Left ventricle myocardium inferior (tissue), 1 donor: Measurements from ENCODE around the gene BRI3. TPM values are rescaled to one million over a fixed set of nuclear protein-coding genes. Genes with fewer than 3 reads are reported as not detected.

Experiments used
- DNase-seq: peaks from one replicate; pipeline ENCODE4 v3.0.0-alpha.2; 2020
- H3K27ac ChIP-seq: fragments of 200-600 bp; replicated peaks from 2 replicates; pipeline ENCODE4 v1.8.0; 2021
- H3K27me3 ChIP-seq: fragments of 200-600 bp; 2 replicates; pipeline ENCODE4 v1.8.0; 2021; ENCODE audit warnings: low read depth
- H3K36me3 ChIP-seq: fragments of 200-600 bp; 2 replicates; pipeline ENCODE4 v1.8.0; 2021
- H3K4me1 ChIP-seq: fragments of 200-600 bp; 2 replicates; pipeline ENCODE4 v1.8.0; 2021
- H3K4me3 ChIP-seq: fragments of 200-600 bp; 2 replicates; pipeline ENCODE4 v1.8.0; 2021; ENCODE audit warnings: mild to moderate bottlenecking, moderate library complexity
- H3K9me3 ChIP-seq: fragments of 200-600 bp; replicated peaks from 2 replicates; pipeline ENCODE4 v1.8.0; 2021
- CTCF ChIP-seq: fragments of 200-600 bp; IDR thresholded peaks from 2 replicates; pipeline ENCODE4 v1.8.0; 2021; ENCODE audit warnings: antibody characterized with exemption, mild to moderate bottlenecking, borderline replicate concordance
- intact Hi-C: fragments of 100-400 bp; cut with micrococcal nuclease; formaldehyde crosslinking; loops from one replicate; pipeline ENCODE4 v1.11.0; 2022
- total RNA-seq: library from RNA; stranded (reverse); fragmentation: NEBNext Ultra II Directional; extraction: Animal tissue kit (Norgen Biotek cat#: 25700); gene quantifications from one replicate; pipeline ENCODE4 v1.2.1, GENCODE V29; 2021
- donor health status: DM: no; HTN: yes; CAD: no; lungs with severe emphysema.

The BRI3 gene
- total RNA-seq, 1 donor from 2014 or later: 201 TPM

- intact Hi-C loops: no loop called here
- TF ChIP-seq CTCF: no peak
- no peaks in the 10 kb centered on the region for H3K27me3 ChIP-seq
- H3K4me1 ChIP-seq: peaks cover 38% of the 10 kb centered on the region
- H3K27ac ChIP-seq: no peak overlapping the region
- no peak for DNase-seq
- no peak overlapping the region for H3K4me3 ChIP-seq
- peaks cover 17% of the 10 kb centered on the region for H3K36me3 ChIP-seq
- H3K9me3 ChIP-seq: no peaks in the 10 kb centered on the region
These were observed 27.0 kb upstream of the BRI3 start for GRCh38 chr7:98254516-98254915.

- no peak overlapping the region for H3K4me3 ChIP-seq
- no peak overlapping the region for H3K27ac ChIP-seq
- TF ChIP-seq CTCF: no peak
- peaks cover 17% of the 10 kb centered on the region for H3K36me3 ChIP-seq
- H3K4me1 ChIP-seq: peaks cover 33% of the 10 kb centered on the region
- H3K9me3 ChIP-seq: no peaks in the 10 kb centered on the region
- DNase-seq: no peak
- H3K27me3 ChIP-seq: no peaks in the 10 kb centered on the region
- intact Hi-C loops: no loop called here
These were observed 26.4 kb upstream of the BRI3 start for GRCh38 chr7:98254951-98255610.

DNA sequence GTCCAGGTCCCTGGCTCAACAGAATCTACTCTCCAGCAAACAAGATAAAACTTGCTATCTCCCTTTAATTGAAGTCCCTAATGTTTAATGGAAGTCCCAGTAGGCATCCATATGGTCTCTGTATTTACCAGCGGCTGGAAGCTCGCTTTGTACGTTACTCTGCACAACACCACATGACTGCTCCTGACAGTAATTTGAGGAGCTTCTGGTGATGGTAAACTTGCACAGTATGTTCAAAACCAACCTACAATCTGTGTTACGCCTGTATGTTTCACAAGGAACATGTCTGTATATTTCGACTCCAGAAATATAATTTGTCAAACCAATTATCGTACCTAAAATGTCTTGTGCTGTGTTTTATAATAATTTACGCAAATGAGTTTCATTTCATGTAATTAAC, 25.1 kb upstream of the BRI3 start:
- Histone ChIP-seq H3K4me3 (no peak overlapping the region), H3K9me3 (no peaks in the 10 kb centered on the region), H3K27me3 (no peaks in the 10 kb centered on the region), H3K4me1 (peaks cover 19% of the 10 kb centered on the region), H3K36me3 (peaks cover 26% of the 10 kb centered on the region), H3K27ac (no peak overlapping the region)
- DNase-seq: no peak
- intact Hi-C loops: no loop called here
- TF ChIP-seq CTCF: no peak

- Histone ChIP-seq H3K9me3 (no peaks in the 10 kb centered on the region), H3K27me3 (no peaks in the 10 kb centered on the region), H3K27ac (no peak overlapping the region), H3K36me3 (peaks cover 26% of the 10 kb centered on the region), H3K4me3 (no peak overlapping the region), H3K4me1 (peaks cover 9% of the 10 kb centered on the region)
- intact Hi-C loops: no loop called here
- TF ChIP-seq CTCF: no peak
- no peak for DNase-seq
These were observed 23.8 kb upstream of the BRI3 start for GRCh38 chr7:98257701-98258100.

- no peak for TF ChIP-seq CTCF
- H3K9me3 ChIP-seq: no peaks in the 10 kb centered on the region
- H3K4me3 ChIP-seq: no peak overlapping the region
- no peak overlapping the region for H3K27ac ChIP-seq
- peaks cover 6% of the 10 kb centered on the region for H3K36me3 ChIP-seq
- H3K4me1 ChIP-seq: no peaks in the 10 kb centered on the region
- H3K27me3 ChIP-seq: no peaks in the 10 kb centered on the region
- no peak for DNase-seq
- intact Hi-C loops: no loop called here
These were observed 15.6 kb upstream of the BRI3 start for GRCh38 chr7:98265841-98266271.
